DOHH2 (cell line): Measurements from ENCODE around the gene SEMA3E.

Experiments
- H3F3A ChIP-seq: fragments of 200-600 bp; sonication (generic), shearing (Covaris generic); 2 replicates; pipeline ENCODE4 v1.6.0; 2016; ENCODE audit warnings: antibody characterized with exemption, mild to moderate bottlenecking; ENCODE audit not compliant: control insufficient read depth, insufficient read depth
- H3K27ac ChIP-seq: fragments of 200-600 bp; sonication (generic); 2 replicates; pipeline ENCODE4 v1.5.1; 2014; ENCODE audit warnings: low read depth, mild to moderate bottlenecking, low read length, moderate library complexity
- H3K27me3 ChIP-seq: fragments of 200-600 bp; sonication (generic); 2 replicates; pipeline ENCODE4 v1.6.1; 2014; ENCODE audit warnings: mild to moderate bottlenecking, low read length, mixed read lengths; ENCODE audit not compliant: control insufficient read depth
- H3K36me3 ChIP-seq: fragments of 200-600 bp; sonication (generic); 2 replicates; pipeline ENCODE4 v1.6.1; 2014; ENCODE audit warnings: mild to moderate bottlenecking, low read length, moderate library complexity, mixed read lengths; ENCODE audit not compliant: control insufficient read depth
- H3K4me1 ChIP-seq: fragments of 200-600 bp; sonication (generic); 2 replicates; pipeline ENCODE4 v1.6.1; 2014; ENCODE audit warnings: mild to moderate bottlenecking, low read length, mixed read lengths; ENCODE audit not compliant: control insufficient read depth
- H3K4me2 ChIP-seq: fragments of 200-600 bp; sonication (generic); 2 replicates; pipeline ENCODE4 v1.6.0; 2014; ENCODE audit warnings: mild to moderate bottlenecking, low read length, moderate library complexity
- H3K4me3 ChIP-seq: fragments of 200-600 bp; sonication (generic); 2 replicates; pipeline ENCODE4 v1.5.1; 2014; ENCODE audit warnings: mild to moderate bottlenecking, low read length, mixed read lengths
- H3K79me2 ChIP-seq: fragments of 200-600 bp; sonication (generic); 2 replicates; pipeline ENCODE4 v1.6.1; 2014; ENCODE audit warnings: mild to moderate bottlenecking, low read length, mixed read lengths; ENCODE audit not compliant: control insufficient read depth
- H3K9me2 ChIP-seq: fragments of 200-600 bp; sonication (generic); replicated peaks from 2 replicates; pipeline ENCODE4 v1.6.1; 2014; ENCODE audit warnings: mild to moderate bottlenecking, low read length, mixed read lengths; ENCODE audit not compliant: control insufficient read depth
- H3K9me3 ChIP-seq: fragments of 200-600 bp; sonication (generic); 2 replicates; pipeline ENCODE4 v1.6.1; 2014; ENCODE audit warnings: antibody characterized with exemption, low read length, mixed read lengths; ENCODE audit not compliant: control insufficient read depth, insufficient read depth
- H4K20me1 ChIP-seq: fragments of 200-600 bp; sonication (generic); 2 replicates; pipeline ENCODE4 v1.6.0; 2014; ENCODE audit warnings: low read depth, mild to moderate bottlenecking, antibody characterized with exemption, low read length, moderate library complexity; ENCODE audit not compliant: control insufficient read depth, insufficient read depth
- CTCF ChIP-seq: fragments of 200-600 bp; sonication (generic); IDR thresholded peaks from one replicate; pipeline ENCODE4 v1.5.1; 2014; ENCODE audit warnings: antibody characterized with exemption, mild to moderate bottlenecking, low read depth, low read length; ENCODE audit not compliant: poor library complexity, severe bottlenecking
- EZH2phosphoT487 ChIP-seq: fragments of 200-600 bp; sonication (generic); IDR thresholded peaks from 2 replicates; pipeline ENCODE4 v1.6.1; 2017; ENCODE audit warnings: borderline replicate concordance, mild to moderate bottlenecking, antibody characterized with exemption, low read length, moderate library complexity, mixed read lengths

The SEMA3E gene

GRCh38 chr7:83457022-83457892 lies 191.7 kb downstream of the SEMA3E start:
- Histone ChIP-seq H3K9me3 (no peaks in the 10 kb centered on the region), H3K79me2 (no peaks in the 10 kb centered on the region), H3F3A (no peaks in the 10 kb centered on the region), H3K9me2 (no peaks in the 10 kb centered on the region), H3K27ac (no peak overlapping the region), H3K4me3 (no peak overlapping the region), H4K20me1 (no peaks in the 10 kb centered on the region), H3K27me3 (no peaks in the 10 kb centered on the region), H3K36me3 (no peaks in the 10 kb centered on the region), H3K4me2 (no peak overlapping the region), H3K4me1 (no peaks in the 10 kb centered on the region)
- TF ChIP-seq EZH2phosphoT487 (no peak), CTCF (no peak)

- Histone ChIP-seq H3K4me2 (no peak overlapping the region), H4K20me1 (no peaks in the 10 kb centered on the region), H3K36me3 (no peaks in the 10 kb centered on the region), H3K4me3 (no peak overlapping the region), H3K4me1 (no peaks in the 10 kb centered on the region), H3K9me3 (no peaks in the 10 kb centered on the region), H3K9me2 (no peaks in the 10 kb centered on the region), H3K27ac (no peak overlapping the region), H3K79me2 (no peaks in the 10 kb centered on the region), H3F3A (no peaks in the 10 kb centered on the region), H3K27me3 (no peaks in the 10 kb centered on the region)
- no peak for TF ChIP-seq EZH2phosphoT487
- no peak for TF ChIP-seq CTCF
Observed at GRCh38 chr7:83456413-83456812, 192.5 kb downstream of the SEMA3E start.

- no peak for TF ChIP-seq CTCF
- no peaks in the 10 kb centered on the region for H3K36me3 ChIP-seq
- no peaks in the 10 kb centered on the region for H3K4me1 ChIP-seq
Observed at GRCh38 chr7:83455612-83456011, 193.3 kb downstream of the SEMA3E start.

More at GRCh38 chr7:83455612-83456011, 193.3 kb downstream of the SEMA3E start:
- Histone ChIP-seq H3K79me2 (no peaks in the 10 kb centered on the region), H3K27me3 (no peaks in the 10 kb centered on the region), H3K4me3 (no peak overlapping the region), H3F3A (no peaks in the 10 kb centered on the region), H3K27ac (no peak overlapping the region), H4K20me1 (no peaks in the 10 kb centered on the region), H3K4me2 (no peak overlapping the region), H3K9me2 (no peaks in the 10 kb centered on the region), H3K9me3 (no peaks in the 10 kb centered on the region)
